Stimulated activated CD4-positive, alpha-beta T cell treated with anti-CD3 and anti-CD28 coated beads, TNF-alpha, amount 100 ng/mL, for 48 hours (primary cell): Measurements from ENCODE around the gene DMD.
"Not testable (repeated sequence)": the region's sequence is repeated elsewhere in the genome, so short reads cannot be mapped to it uniquely, and the experiment has no call there.

Experiments
- DNase-seq, 3 donors: peaks; one replicate each; pipeline ENCODE4 v3.0.0-alpha.2; 2020; ENCODE audit warnings: low read depth in 3 of 3

Gene DMD

GRCh38 chrX:31527455-31528126, 1683.8 kb downstream of the DMD start:
- DNase-seq: no peak

GRCh38 chrX:31523884-31524536, 1687.3 kb downstream of the DMD start:
- DNase-seq: no peak

GRCh38 chrX:31522760-31523159, 1688.6 kb downstream of the DMD start:
- DNase-seq: no peak

GRCh38 chrX:31521941-31522340, 1689.4 kb downstream of the DMD start:
- no peak for DNase-seq

GRCh38 chrX:31516527-31516926, 1694.8 kb downstream of the DMD start:
- no peak for DNase-seq

- no peak for DNase-seq
These were observed 1703.0 kb downstream of the DMD start for GRCh38 chrX:31508338-31508737.

GRCh38 chrX:31506928-31507327, 1704.4 kb downstream of the DMD start:
- DNase-seq: no peak

- DNase-seq: no peak
These were observed 1705.0 kb downstream of the DMD start for GRCh38 chrX:31506360-31506759.

GRCh38 chrX:31500921-31501320, 1710.4 kb downstream of the DMD start:
- DNase-seq: no peak

GRCh38 chrX:31499109-31499508, 1712.2 kb downstream of the DMD start:
- no peak for DNase-seq

- no peak for DNase-seq
These were observed 1714.3 kb downstream of the DMD start for GRCh38 chrX:31497086-31497485.

- no peak for DNase-seq
These were observed 1723.4 kb downstream of the DMD start for GRCh38 chrX:31487951-31488350.

- DNase-seq: no peak
These were observed 1728.0 kb downstream of the DMD start for GRCh38 chrX:31483336-31483735.

- DNase-seq: no peak
These were observed 1730.7 kb downstream of the DMD start for GRCh38 chrX:31480696-31481095.

- DNase-seq: no peak
These were observed 1740.1 kb downstream of the DMD start for GRCh38 chrX:31471229-31471628.

- DNase-seq: not testable (repeated sequence)
These were observed 1740.6 kb downstream of the DMD start for GRCh38 chrX:31470753-31471152.

- DNase-seq: no peak
These were observed 1746.9 kb downstream of the DMD start for GRCh38 chrX:31464306-31464915.

GRCh38 chrX:31461266-31461665, 1750.1 kb downstream of the DMD start:
- DNase-seq: no peak

GRCh38 chrX:31459361-31459760, 1752.0 kb downstream of the DMD start:
- no peak for DNase-seq

GRCh38 chrX:31449965-31450364, 1761.4 kb downstream of the DMD start:
- no peak for DNase-seq

GRCh38 chrX:31449081-31449480, 1762.3 kb downstream of the DMD start:
- no peak for DNase-seq

- no peak for DNase-seq
These were observed 1765.8 kb downstream of the DMD start for GRCh38 chrX:31445542-31445941.

GRCh38 chrX:31443654-31444053, 1767.7 kb downstream of the DMD start:
- no peak for DNase-seq
